Measurements from ENCODE around the gene TCERG1L.

GRCh38 chr10:131355881-131356280 lies 44.4 kb upstream of the TCERG1L start:
- TF ChIP-seq EZH2phosphoT487 (IDR thresholded peaks at IDR 0.05; ENCODE audit: low read depth, severe bottlenecking, unreplicated experiment) (no peak), CTCF (IDR thresholded peaks at IDR 0.05; ENCODE audit: poor library complexity) (no peak)
